ENCODE measurements around the gene MAB21L3. TPM values are rescaled to one million over a fixed set of nuclear protein-coding genes. Genes with fewer than 3 reads are reported as not detected.

The MAB21L3 gene
- total RNA-seq, 1 experiment from 2014 or later: 1.4 TPM

DNA sequence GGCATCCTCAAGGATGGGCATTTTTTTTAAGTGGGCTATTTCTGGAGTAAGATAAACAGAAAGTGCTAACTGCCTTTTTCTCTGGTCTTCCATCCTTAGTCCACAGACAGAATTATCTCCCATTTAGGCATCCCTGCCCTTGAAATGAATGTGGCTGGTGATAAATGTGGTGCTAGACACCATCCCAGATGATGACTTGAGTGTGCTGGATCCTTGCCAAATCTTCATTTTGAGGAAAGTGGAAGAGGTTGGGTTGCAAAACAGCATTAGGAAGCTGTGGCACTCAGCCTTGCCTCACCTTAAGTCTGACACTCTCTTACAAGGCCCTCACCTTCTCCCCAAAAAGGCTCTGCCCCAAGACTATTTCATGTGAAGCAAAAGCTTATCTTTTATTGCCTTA, 19.2 kb downstream of the MAB21L3 start:
- Histone ChIP-seq H3K4me2 (ENCODE audit: low read length) (no peak overlapping the region), H3K9me2 (replicated peaks; ENCODE audit: low read length) (no peaks in the 10 kb centered on the region), H3K4me1 (ENCODE audit: insufficient read depth, low read length) (peaks cover 14% of the 10 kb centered on the region), H3K4me3 (ENCODE audit: low read length) (no peak overlapping the region), H3K27ac (ENCODE audit: low read length) (no peak overlapping the region), H3K36me3 (ENCODE audit: low read depth, low read length) (no peaks in the 10 kb centered on the region), H4K20me1 (ENCODE audit: low read length) (no peaks in the 10 kb centered on the region), H2AFZ (ENCODE audit: low read length) (no peak overlapping the region), H3K27me3 (ENCODE audit: low read length) (no peaks in the 10 kb centered on the region), H3K9ac (ENCODE audit: low read length) (no peak overlapping the region), H3K79me2 (ENCODE audit: low read length) (no peaks in the 10 kb centered on the region), H3K9me3 (ENCODE audit: low read length) (no peaks in the 10 kb centered on the region), H3F3A (ENCODE audit: low read length, unreplicated experiment) (no peaks in the 10 kb centered on the region)
- intact Hi-C loops (cut with micrococcal nuclease): loop anchor here (5.0 to 10.0 kb wide), 2 partner anchors 153 to 326 kb away; partner anchors contain the start of gene SLC22A15
- BruUV-seq (replicated peaks): no TSS peak
- ChIA-PET POLR2A (ENCODE audit: unreplicated experiment) (no interaction called here), CTCF (no interaction called here)
- TF ChIP-seq EZH2phosphoT487 (IDR thresholded peaks at IDR 0.05; ENCODE audit: borderline replicate concordance, low read length) (no peak), EZH2 (IDR thresholded peaks at IDR 0.05; ENCODE audit: low read length, unreplicated experiment) (no peak)
- TF ChIP-seq, protein P1, sequence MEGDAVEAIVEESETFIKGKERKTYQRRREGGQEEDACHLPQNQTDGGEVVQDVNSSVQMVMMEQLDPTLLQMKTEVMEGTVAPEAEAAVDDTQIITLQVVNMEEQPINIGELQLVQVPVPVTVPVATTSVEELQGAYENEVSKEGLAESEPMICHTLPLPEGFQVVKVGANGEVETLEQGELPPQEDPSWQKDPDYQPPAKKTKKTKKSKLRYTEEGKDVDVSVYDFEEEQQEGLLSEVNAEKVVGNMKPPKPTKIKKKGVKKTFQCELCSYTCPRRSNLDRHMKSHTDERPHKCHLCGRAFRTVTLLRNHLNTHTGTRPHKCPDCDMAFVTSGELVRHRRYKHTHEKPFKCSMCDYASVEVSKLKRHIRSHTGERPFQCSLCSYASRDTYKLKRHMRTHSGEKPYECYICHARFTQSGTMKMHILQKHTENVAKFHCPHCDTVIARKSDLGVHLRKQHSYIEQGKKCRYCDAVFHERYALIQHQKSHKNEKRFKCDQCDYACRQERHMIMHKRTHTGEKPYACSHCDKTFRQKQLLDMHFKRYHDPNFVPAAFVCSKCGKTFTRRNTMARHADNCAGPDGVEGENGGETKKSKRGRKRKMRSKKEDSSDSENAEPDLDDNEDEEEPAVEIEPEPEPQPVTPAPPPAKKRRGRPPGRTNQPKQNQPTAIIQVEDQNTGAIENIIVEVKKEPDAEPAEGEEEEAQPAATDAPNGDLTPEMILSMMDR (conservative IDR thresholded peaks at IDR 0.05; ENCODE audit: low read depth, low read length): no peak
- DNase-seq (no peak), ATAC-seq (no peak)

DNA sequence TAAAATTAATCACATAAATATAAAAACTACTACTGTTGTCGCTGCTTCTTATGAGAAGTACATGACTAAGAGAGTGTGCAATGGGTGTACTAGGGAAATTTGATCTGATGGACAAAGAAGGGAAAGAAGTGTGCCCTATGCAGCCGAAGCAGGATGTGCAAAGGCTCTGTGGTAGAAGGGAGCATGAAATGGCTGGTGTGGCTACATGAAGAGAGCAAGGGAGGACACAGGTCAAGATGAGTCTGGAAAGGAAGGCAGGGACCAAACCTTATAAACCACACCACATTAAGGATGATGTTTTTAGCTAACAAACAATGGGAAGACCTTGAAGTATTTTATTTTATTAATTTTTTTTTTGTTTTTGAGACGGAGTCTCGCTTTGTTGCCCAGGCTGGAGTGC, 20.0 kb downstream of the MAB21L3 start:
- Histone ChIP-seq H3F3A (ENCODE audit: low read length, unreplicated experiment) (no peaks in the 10 kb centered on the region), H3K4me3 (ENCODE audit: low read length) (no peak overlapping the region), H3K36me3 (ENCODE audit: low read depth, low read length) (no peaks in the 10 kb centered on the region), H2AFZ (ENCODE audit: low read length) (no peak overlapping the region), H3K79me2 (ENCODE audit: low read length) (no peaks in the 10 kb centered on the region), H3K9me3 (ENCODE audit: low read length) (no peaks in the 10 kb centered on the region), H4K20me1 (ENCODE audit: low read length) (no peaks in the 10 kb centered on the region), H3K4me1 (ENCODE audit: insufficient read depth, low read length) (peaks cover 6% of the 10 kb centered on the region; the same call in 1 of the 2 replicates), H3K9me2 (replicated peaks; ENCODE audit: low read length) (no peaks in the 10 kb centered on the region), H3K9ac (ENCODE audit: low read length) (no peak overlapping the region), H3K27me3 (ENCODE audit: low read length) (no peaks in the 10 kb centered on the region), H3K4me2 (ENCODE audit: low read length) (no peak overlapping the region), H3K27ac (ENCODE audit: low read length) (no peak overlapping the region)
- TF ChIP-seq EZH2phosphoT487 (IDR thresholded peaks at IDR 0.05; ENCODE audit: borderline replicate concordance, low read length) (no peak), EZH2 (IDR thresholded peaks at IDR 0.05; ENCODE audit: low read length, unreplicated experiment) (no peak)
- TF ChIP-seq, protein P1 (conservative IDR thresholded peaks at IDR 0.05; ENCODE audit: low read depth, low read length): no peak
- ATAC-seq (no peak), DNase-seq (no peak)
- intact Hi-C loops (cut with micrococcal nuclease): loop anchor here (5.0 to 10.0 kb wide), 2 partner anchors 154 to 326 kb away; partner anchors contain the start of gene SLC22A15
- ChIA-PET POLR2A (ENCODE audit: unreplicated experiment) (no interaction called here), CTCF (no interaction called here)
- BruUV-seq (replicated peaks): no TSS peak

DNA sequence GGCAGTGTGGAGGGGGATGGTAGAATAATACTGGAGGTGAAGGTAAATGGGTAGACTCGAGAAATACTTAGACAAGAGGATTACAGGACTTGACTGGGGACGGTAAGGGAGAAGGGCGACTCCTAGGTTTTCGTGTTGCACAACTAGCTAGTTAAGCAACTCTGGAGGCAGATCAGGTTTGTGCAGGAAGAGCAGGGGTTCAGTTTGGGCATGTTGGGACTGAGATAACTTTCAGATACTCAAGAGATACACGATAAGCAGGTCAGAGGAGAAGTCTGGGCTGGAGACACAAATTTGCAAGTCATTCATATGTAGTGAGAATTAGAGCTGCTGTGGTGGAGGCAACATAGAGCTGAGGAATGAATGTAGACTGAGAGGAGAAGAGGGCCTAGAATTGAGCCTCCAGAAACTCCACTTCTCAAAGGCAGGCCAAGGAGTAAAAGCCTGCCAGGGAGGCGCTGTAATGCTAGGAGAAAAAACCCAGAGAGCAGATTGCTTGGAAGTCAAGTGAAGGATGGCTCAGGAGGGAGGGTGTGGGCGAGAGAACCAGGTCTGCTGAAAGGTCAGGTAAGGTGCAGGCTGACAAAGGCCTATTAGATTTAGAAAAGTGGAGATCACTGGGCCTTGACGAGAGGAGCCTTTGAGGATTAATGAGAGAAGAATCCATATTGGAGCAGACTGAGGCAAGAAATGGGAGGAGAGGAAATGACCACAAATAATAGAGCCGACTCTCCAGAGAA, 20.8 kb downstream of the MAB21L3 start:
- TF ChIP-seq EZH2phosphoT487 (IDR thresholded peaks at IDR 0.05; ENCODE audit: borderline replicate concordance, low read length) (no peak), EZH2 (IDR thresholded peaks at IDR 0.05; ENCODE audit: low read length, unreplicated experiment) (no peak)
- TF ChIP-seq, protein P1 (conservative IDR thresholded peaks at IDR 0.05; ENCODE audit: low read depth, low read length): no peak
- Histone ChIP-seq H3F3A (ENCODE audit: low read length, unreplicated experiment) (no peaks in the 10 kb centered on the region), H3K27me3 (ENCODE audit: low read length) (no peaks in the 10 kb centered on the region), H4K20me1 (ENCODE audit: low read length) (no peaks in the 10 kb centered on the region), H3K79me2 (ENCODE audit: low read length) (no peaks in the 10 kb centered on the region), H2AFZ (ENCODE audit: low read length) (no peak overlapping the region), H3K9ac (ENCODE audit: low read length) (no peak overlapping the region), H3K4me1 (ENCODE audit: insufficient read depth, low read length) (peaks cover 6% of the 10 kb centered on the region; the same call in 1 of the 2 replicates), H3K36me3 (ENCODE audit: low read depth, low read length) (no peaks in the 10 kb centered on the region), H3K9me2 (replicated peaks; ENCODE audit: low read length) (no peaks in the 10 kb centered on the region), H3K4me3 (ENCODE audit: low read length) (no peak overlapping the region), H3K27ac (ENCODE audit: low read length) (no peak overlapping the region), H3K4me2 (ENCODE audit: low read length) (no peak overlapping the region), H3K9me3 (ENCODE audit: low read length) (no peaks in the 10 kb centered on the region)
- DNase-seq (no peak), ATAC-seq (no peak)
- POLR2A ChIA-PET (ENCODE audit: unreplicated experiment): no interaction called here
- intact Hi-C loops (cut with micrococcal nuclease): loop anchor here (5.0 to 10.0 kb wide), 2 partner anchors 155 to 327 kb away; partner anchors contain the start of gene SLC22A15
- CTCF ChIA-PET: no interaction called here
- BruUV-seq (replicated peaks): no TSS peak

Data from PC-3 (cell line).